ENCODE data around the gene MED19.

DNA sequence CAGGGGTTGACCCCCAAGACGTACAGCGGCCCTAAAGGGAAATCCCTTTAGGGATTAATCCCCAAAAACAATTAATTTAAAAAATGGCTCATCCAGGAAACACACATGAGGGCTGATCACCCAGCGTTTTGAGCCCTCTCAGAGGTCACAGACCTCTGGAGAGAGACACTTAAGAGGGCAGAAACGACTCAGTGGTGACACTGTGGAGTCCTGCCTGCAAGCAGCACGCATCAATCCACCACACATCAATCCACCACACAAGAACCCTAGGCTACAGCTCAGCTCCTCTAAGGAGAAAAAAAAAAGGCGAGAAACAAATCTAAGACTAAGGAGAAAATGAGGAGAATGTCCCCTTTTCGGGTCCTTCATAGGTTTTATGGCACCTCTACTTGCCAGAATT is 16.8 kb upstream of the MED19 start:
- TF ChIP-seq, protein P1, sequence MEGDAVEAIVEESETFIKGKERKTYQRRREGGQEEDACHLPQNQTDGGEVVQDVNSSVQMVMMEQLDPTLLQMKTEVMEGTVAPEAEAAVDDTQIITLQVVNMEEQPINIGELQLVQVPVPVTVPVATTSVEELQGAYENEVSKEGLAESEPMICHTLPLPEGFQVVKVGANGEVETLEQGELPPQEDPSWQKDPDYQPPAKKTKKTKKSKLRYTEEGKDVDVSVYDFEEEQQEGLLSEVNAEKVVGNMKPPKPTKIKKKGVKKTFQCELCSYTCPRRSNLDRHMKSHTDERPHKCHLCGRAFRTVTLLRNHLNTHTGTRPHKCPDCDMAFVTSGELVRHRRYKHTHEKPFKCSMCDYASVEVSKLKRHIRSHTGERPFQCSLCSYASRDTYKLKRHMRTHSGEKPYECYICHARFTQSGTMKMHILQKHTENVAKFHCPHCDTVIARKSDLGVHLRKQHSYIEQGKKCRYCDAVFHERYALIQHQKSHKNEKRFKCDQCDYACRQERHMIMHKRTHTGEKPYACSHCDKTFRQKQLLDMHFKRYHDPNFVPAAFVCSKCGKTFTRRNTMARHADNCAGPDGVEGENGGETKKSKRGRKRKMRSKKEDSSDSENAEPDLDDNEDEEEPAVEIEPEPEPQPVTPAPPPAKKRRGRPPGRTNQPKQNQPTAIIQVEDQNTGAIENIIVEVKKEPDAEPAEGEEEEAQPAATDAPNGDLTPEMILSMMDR (IDR thresholded peaks at IDR 0.05; ENCODE audit: insufficient read depth, low read length): no peak
- TF ChIP-seq POLR2AphosphoS5 (IDR thresholded peaks at IDR 0.05; ENCODE audit: low read depth): no peak
- no peak for TF ChIP-seq GABPA (IDR thresholded peaks at IDR 0.05; ENCODE audit: low read depth)
- TF ChIP-seq, protein P2, sequence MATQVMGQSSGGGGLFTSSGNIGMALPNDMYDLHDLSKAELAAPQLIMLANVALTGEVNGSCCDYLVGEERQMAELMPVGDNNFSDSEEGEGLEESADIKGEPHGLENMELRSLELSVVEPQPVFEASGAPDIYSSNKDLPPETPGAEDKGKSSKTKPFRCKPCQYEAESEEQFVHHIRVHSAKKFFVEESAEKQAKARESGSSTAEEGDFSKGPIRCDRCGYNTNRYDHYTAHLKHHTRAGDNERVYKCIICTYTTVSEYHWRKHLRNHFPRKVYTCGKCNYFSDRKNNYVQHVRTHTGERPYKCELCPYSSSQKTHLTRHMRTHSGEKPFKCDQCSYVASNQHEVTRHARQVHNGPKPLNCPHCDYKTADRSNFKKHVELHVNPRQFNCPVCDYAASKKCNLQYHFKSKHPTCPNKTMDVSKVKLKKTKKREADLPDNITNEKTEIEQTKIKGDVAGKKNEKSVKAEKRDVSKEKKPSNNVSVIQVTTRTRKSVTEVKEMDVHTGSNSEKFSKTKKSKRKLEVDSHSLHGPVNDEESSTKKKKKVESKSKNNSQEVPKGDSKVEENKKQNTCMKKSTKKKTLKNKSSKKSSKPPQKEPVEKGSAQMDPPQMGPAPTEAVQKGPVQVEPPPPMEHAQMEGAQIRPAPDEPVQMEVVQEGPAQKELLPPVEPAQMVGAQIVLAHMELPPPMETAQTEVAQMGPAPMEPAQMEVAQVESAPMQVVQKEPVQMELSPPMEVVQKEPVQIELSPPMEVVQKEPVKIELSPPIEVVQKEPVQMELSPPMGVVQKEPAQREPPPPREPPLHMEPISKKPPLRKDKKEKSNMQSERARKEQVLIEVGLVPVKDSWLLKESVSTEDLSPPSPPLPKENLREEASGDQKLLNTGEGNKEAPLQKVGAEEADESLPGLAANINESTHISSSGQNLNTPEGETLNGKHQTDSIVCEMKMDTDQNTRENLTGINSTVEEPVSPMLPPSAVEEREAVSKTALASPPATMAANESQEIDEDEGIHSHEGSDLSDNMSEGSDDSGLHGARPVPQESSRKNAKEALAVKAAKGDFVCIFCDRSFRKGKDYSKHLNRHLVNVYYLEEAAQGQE (IDR thresholded peaks at IDR 0.05; ENCODE audit: insufficient replicate concordance, low read depth): no peak

Measured in HL-60 (cell line).